ENCODE results near the gene MRPL20. TPM values are rescaled to one million over a fixed set of nuclear protein-coding genes. Genes with fewer than 3 reads are reported as not detected.

Gene MRPL20
- total and polyA plus RNA-seq, 4 donors, result 47.8 to 170 (median 74.0) TPM

GRCh38 chr1:1353389-1354151 is 53.5 kb downstream of the MRPL20 start:
- H3K4me3 ChIP-seq (ENCODE audit: low read depth in 1 of 3, low read length in 3 of 3), result no peak overlapping the region
- H3K36me3 ChIP-seq (ENCODE audit: control insufficient read depth in 4 of 4, insufficient read depth in 3 of 4, low read depth in 1 of 4, low read length in 3 of 4), result no peaks in the 10 kb centered on the region
- H3K27ac ChIP-seq (ENCODE audit: low read depth in 1 of 2, low read length in 2 of 2), result no peak overlapping the region
- WGBS, result 17% methylated on average over 28 of the region's 28 CpGs
- TF ChIP-seq CTCF (IDR thresholded peaks at IDR 0.05; ENCODE audit: low read depth, low read length, missing input control) (no peak), HNF4G (IDR thresholded peaks at IDR 0.05) (no peak), JUND (IDR thresholded peaks at IDR 0.05) (no peak), YY1 (IDR thresholded peaks at IDR 0.05) (no peak), FOXA1 (IDR thresholded peaks at IDR 0.05) (no peak), REST (IDR thresholded peaks at IDR 0.05) (no peak), TAF1 (conservative IDR thresholded peaks at IDR 0.05) (no peak), HNF4A (conservative IDR thresholded peaks at IDR 0.05) (no peak), RAD21 (IDR thresholded peaks at IDR 0.05) (no peak), GABPA (IDR thresholded peaks at IDR 0.05 in 1 of 2, conservative IDR thresholded peaks at IDR 0.05 in 1 of 2) (no peak), MAX (IDR thresholded peaks at IDR 0.05) (no peak), NR2F2 (IDR thresholded peaks at IDR 0.05) (no peak)
- no peak overlapping the region for H3K9ac ChIP-seq (ENCODE audit: low read depth in 1 of 2, low read length in 2 of 2)
- H3K27me3 ChIP-seq (ENCODE audit: control insufficient read depth in 4 of 4, insufficient read depth in 4 of 4, low read length in 3 of 4), result peaks cover 0 to 2% (median 0%) of the 10 kb centered on the region in 4 donors
- DNase-seq (ENCODE audit: low spot score), result no peak
- peaks cover 0 to 27% (median 4%) of the 10 kb centered on the region in 4 donors for H3K4me1 ChIP-seq (ENCODE audit: control insufficient read depth in 4 of 4, insufficient read depth in 4 of 4, low read length in 3 of 4)
- no peaks in the 10 kb centered on the region for H3K9me3 ChIP-seq (ENCODE audit: control insufficient read depth in 4 of 4, low read length in 3 of 4)

- DNase-seq (ENCODE audit: low spot score), result no peak
- H3K36me3 ChIP-seq (ENCODE audit: control insufficient read depth in 4 of 4, insufficient read depth in 3 of 4, low read depth in 1 of 4, low read length in 3 of 4), result no peaks in the 10 kb centered on the region
- no peak for TF ChIP-seq TAF1 (conservative IDR thresholded peaks at IDR 0.05)
- TF ChIP-seq HNF4A (conservative IDR thresholded peaks at IDR 0.05), result no peak
- TF ChIP-seq GABPA (IDR thresholded peaks at IDR 0.05 in 1 of 2, conservative IDR thresholded peaks at IDR 0.05 in 1 of 2), result no peak
- TF ChIP-seq REST (IDR thresholded peaks at IDR 0.05), result no peak
- TF ChIP-seq RAD21 (IDR thresholded peaks at IDR 0.05), result no peak
- TF ChIP-seq ATF3 (IDR thresholded peaks at IDR 0.05), result no peak
- no peak for TF ChIP-seq EGR1 (IDR thresholded peaks at IDR 0.05; ENCODE audit: low read depth in 2 of 2)
- no peak for TF ChIP-seq MAX (IDR thresholded peaks at IDR 0.05)
- no peak for TF ChIP-seq NR2F2 (IDR thresholded peaks at IDR 0.05)
- TF ChIP-seq FOXA1 (IDR thresholded peaks at IDR 0.05), result no peak
- no peak for TF ChIP-seq SP1 (IDR thresholded peaks at IDR 0.05)
- TF ChIP-seq FOXA2 (IDR thresholded peaks at IDR 0.05), result no peak
- no peak for TF ChIP-seq JUND (IDR thresholded peaks at IDR 0.05)
- TF ChIP-seq CTCF (IDR thresholded peaks at IDR 0.05; ENCODE audit: low read depth, low read length, missing input control), result no peak
- no peak for TF ChIP-seq RXRA (IDR thresholded peaks at IDR 0.05)
- 25% methylated on average over 5 of the region's 5 CpGs for WGBS
- H3K27ac ChIP-seq (ENCODE audit: low read depth in 1 of 2, low read length in 2 of 2), result no peak overlapping the region
- H3K9ac ChIP-seq (ENCODE audit: low read depth in 1 of 2, low read length in 2 of 2), result no peak overlapping the region
- H3K27me3 ChIP-seq (ENCODE audit: control insufficient read depth in 4 of 4, insufficient read depth in 4 of 4, low read length in 3 of 4), result peaks cover 0 to 2% (median 0%) of the 10 kb centered on the region in 4 donors
- no peak overlapping the region for H3K4me3 ChIP-seq (ENCODE audit: low read depth in 1 of 3, low read length in 3 of 3)
- H3K9me3 ChIP-seq (ENCODE audit: control insufficient read depth in 4 of 4, low read length in 3 of 4), result no peaks in the 10 kb centered on the region
- H3K4me1 ChIP-seq (ENCODE audit: control insufficient read depth in 4 of 4, insufficient read depth in 4 of 4, low read length in 3 of 4), result peaks cover 2 to 34% (median 10%) of the 10 kb centered on the region in 4 donors
Measured at GRCh38 chr1:1352786-1353388, 54.2 kb downstream of the MRPL20 start.

Measured in liver (tissue), 9 donors.